Measurements from ENCODE around the gene CEP68.

Gene CEP68

DNA sequence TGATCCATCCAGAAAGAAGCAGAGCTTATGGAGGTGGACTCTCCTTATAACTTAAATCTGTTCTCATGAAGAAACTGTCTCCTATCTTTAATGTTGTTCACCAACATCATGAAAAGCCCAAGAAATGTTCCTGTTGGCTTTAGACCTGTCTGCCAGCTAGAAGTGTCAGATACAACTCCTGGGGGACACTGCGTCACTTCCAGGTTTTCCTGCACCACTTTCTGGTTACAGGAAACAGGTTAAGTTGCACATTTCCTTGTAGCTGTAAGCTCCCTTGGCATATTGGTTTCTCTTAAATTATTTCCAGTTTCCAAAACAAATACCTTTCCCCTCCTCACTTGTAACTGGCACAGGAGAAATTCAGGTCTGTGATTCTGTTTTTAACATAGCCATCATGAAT is 2.9 kb downstream of the CEP68 start:
- DNase-seq = no peak

GRCh38 chr2:65061146-65061909 is 5.1 kb downstream of the CEP68 start:
- no peak for DNase-seq

- DNase-seq = no peak
Measured at GRCh38 chr2:65061910-65062339, 5.7 kb downstream of the CEP68 start.

DNA sequence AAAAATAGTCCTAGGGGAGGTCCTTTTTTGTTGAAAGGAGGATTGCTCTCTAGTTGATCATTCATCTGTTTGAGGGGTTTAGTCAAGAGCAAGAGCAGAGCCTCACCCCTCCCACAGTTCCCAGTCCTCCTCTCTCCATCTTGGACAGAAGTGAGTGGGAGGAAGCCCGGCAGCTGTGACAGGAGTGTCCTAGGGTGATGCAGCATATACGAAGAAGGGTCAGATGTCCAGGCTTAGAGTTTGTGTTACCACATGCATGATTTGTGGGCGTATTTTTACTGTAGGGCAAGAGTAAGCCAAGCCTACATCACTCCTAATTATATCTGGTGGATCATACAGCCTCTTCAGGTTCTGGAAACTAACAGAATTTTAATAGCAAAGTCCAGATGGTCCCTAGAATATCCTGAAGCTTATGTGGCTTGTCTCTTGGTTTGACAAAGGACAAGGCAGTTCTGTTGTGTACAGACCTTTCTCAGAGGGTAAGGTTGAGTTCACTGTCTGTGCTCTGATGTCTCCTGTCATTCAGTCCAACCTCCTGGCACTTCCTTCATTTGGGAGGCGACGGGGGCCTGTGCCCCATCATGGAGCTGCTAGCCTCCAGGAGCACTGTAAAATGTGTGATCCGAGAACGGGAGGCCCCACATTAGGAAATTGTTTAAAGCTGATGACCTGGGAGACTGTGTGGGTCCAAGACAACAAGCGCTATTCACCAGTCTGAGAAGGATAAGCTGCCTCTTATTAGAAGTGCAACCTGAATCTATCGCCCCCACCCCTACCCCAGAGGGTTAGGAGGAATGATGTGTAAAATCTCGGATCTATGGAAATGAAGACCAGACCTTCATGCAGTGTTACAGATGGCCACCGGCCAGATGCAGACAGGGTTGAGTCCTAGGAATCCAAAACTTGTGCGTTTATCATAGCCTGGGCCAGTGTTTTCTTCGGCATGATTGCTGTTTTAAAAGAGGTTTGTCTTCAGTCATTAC is 6.9 kb downstream of the CEP68 start:
- DNase-seq = no peak

DNA sequence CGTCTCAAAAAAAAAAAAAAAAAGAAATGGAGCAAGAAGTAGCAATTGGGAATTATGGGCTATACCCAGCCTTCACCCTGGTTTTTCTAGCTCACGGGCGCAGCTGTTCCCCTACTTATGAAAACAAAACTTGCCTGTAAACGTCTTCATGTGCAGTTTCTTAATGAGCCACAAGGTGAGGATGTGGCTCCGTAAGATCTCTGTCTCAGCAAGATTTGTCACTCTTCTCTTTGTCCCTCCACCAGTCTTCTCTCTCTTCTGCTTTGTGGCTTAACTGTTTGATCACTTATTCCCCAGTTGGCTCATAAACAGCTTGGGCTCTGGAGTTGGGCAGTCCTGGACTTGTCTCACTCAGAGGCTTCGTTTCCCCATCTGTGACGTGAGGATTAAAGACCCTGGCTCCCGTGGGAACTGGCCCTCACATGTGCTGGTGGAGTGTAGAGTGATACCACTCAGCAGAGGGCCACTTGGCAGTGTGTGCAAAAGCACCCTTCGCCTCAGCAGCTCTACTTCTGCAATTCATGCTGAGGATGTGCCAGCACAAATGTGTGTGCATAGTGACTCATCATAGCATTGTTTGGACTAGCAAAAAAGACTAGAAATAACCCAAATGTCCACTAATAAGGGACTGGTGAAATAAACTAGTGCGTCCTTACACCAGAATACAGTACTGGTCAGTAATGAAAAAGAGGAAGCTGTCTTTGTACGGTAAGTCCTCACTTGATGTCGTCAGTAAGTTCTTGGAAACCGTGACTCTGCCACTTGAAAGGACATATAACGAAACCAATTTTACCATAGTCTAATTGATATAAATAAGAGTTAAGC is 8.7 kb downstream of the CEP68 start:
- no peak for DNase-seq

DNA sequence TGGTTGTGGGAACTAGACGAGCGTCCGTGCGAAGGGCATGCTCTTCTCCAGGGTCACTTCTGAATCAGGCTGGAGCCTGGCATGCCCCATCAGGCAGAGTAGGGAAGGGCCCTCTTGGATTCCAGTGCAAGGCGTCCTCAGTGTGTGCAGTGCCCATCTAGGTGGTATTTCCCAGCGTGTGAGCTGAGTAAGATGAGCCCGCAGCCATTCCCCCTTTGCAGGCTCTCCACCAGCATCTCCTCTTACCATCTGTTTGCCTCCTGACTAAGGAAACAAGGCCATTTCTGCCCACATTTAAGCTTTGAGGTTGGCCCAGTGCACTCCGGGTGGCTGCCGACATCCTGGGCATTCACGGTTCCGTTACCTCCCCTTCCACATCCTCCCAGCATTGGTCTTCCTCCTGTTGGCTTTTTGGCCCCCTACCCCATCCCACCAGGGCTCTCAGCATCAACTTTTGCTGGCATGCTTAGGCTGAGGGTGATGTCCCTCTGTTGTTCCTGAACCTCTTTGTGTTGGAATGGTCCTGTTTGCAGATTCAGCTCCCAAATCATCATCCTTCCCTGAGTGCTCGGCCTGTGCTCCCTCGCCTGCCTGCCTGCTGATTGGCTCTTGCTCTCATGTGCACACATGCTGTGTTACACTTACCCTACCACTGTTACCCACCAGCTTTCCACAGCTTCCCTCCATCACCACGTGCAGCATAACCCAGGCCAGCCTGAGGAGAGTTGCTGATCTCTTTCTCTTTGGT is 11.8 kb downstream of the CEP68 start:
- DNase-seq = no peak

DNA sequence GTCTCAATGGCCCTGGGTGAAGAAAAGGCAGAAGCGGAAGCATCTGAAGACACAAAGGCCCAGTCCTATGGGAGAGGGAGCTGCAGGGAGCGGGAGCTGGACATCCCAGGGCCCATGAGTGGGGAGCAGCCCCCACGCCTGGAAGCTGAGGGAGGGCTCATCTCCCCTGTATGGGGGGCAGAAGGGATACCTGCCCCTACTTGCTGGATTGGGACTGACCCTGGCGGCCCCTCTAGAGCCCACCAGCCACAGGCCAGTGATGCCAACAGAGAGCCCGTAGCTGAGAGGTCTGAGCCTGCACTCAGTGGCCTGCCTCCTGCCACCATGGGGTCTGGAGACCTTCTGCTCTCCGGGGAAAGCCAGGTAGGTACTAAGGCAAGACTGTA is 13.2 kb downstream of the CEP68 start:
- DNase-seq = no peak

DNA sequence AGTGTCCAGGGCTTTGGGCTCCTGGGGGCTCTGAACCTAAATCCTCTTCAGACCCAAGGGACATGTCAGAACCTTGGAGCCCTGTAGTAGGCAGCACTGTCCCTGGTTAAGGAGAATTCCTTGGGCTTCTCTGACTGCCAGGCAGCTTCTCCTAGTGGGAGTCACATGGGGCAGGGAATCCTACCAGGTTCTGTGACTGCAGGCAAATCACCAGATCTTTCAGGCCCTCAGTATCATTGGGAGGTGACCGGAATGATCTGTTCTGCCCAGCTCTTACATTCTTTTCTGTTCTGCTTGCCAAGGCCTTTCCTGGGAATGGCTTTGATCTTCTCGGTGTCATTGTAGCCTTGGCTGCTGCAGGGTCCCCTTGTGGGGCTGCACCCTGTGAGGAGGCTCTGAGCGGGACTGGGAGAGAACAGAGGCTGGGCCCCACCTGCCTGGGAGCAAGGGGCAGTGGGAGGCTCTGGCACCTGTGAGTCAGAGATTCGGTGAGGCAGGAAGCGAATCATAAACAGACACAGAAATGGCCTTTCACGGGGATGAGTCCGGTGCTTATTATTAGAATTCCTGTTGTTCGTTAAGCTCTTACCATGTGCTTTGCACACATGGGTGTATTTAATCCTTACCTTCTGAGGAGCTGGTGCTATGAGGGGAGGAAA is 14.1 kb downstream of the CEP68 start:
- no peak for DNase-seq

- no peak for DNase-seq
Measured at GRCh38 chr2:65070856-65071255, 14.6 kb downstream of the CEP68 start.

DNA sequence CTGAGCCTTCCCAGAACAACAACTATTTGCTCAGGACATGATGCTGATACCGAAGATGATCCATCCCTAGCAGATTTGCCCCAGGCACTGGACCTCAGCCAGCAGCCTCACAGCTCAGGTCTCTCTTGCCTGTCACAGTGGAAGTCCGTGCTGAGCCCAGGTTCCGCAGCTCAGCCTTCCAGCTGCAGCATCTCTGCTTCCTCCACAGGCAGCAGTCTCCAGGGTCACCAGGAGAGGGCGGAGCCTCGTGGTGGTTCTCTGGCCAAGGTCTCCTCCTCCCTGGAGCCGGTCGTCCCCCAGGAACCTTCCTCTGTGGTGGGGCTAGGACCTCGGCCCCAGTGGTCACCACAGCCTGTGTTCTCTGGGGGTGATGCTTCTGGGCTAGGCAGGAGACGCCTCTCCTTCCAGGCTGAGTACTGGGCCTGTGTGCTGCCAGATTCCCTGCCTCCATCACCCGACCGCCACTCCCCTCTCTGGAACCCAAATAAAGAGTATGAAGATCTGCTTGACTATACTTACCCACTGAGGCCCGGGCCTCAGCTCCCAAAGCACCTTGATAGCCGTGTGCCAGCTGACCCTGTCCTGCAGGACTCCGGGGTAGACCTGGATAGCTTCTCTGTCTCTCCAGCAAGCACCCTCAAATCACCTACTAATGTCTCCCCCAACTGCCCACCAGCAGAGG is 15.4 kb downstream of the CEP68 start:
- no peak for DNase-seq

- DNase-seq = no peak
Measured at GRCh38 chr2:65072181-65072970, 16.2 kb downstream of the CEP68 start.

DNA sequence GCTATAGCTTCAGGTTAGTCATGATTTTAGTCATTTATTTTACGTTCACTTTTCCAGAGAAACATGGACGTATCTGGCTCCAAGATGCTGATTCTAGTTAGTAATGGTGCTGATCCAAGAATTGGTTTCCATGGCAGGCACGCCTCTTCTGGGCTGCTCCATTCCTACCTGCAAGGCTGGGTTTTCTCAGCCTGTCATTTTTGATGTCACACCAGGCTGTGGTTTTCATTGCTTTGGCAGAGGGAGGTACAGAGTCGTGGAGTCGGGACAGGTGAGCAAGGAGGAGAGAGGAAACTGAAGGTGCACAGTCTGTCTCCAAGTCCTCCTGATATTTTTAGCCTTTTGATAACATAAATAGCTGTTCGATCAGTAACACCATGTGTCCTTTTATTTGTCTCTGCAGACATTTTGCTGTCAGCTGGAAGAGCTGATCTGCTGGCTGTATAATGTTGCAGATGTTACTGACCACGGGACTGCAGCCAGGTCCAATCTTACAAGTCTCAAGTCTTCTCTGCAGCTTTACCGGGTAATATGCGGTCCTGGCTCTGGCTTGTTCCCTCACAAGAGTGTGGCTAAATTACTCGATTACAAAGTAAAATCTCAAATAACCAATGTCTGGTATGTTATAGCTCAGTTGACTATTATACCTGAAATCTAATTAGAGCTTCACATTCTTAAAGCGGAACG is 17.8 kb downstream of the CEP68 start:
- DNase-seq = no peak

DNA sequence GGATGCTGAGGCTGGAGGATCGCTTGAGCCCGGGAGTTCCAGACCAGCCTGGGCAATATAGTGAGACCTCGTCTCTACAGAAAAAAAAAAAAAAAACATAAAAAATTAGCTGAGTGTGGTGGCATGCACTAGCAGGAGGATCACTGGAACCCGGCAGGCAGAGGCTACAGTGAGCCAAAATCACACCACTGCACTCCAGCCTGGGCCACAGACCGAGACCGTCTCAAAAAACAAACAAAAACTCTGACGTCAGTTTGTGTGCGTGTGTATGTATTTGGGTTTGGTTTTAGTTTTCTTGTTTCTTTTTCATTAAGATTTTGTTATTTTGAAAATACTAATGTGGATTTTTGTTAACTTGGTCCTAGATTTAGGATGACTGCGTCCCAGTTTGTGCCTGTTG is 19.0 kb downstream of the CEP68 start:
- no peak for DNase-seq

DNA sequence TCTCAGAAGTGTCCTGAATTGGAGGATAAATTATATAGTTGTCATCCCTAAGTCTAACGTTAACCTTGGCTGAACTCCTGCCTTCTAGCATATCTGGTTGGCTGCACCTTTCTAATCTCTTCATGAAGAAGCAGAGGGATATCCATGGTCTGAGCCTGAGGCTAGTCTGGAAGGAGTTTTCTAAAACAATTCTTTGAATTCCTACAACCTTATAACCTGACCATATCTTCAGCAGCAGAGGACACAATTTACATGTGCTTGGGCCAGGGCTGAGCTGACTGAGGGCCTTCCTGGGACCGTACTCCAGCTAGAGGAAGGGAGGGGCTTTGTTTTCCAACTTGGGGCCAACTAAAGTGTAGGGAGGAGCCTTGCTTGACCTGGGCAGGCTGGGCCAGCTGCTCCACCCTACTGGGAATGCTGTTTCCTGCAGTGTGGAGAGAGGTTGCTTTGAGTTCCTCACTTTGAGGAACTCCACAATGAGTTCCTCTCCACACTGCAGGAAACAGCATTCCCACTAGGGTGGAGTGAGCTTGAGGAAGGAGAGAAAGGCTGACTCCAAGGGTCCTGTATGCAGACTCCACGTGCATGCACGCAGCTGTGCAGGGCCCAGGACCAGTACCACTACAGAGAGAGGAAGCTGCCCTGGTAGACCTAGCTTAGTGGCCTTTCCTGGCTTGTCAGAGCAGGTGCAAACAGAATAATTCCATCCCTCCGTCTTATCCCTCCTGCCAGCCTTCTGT is 19.6 kb downstream of the CEP68 start:
- DNase-seq = no peak

GRCh38 chr2:65076345-65076710 is 20.1 kb downstream of the CEP68 start:
- DNase-seq = no peak

- no peak for DNase-seq
Measured at GRCh38 chr2:65077898-65078297, 21.7 kb downstream of the CEP68 start.

DNA sequence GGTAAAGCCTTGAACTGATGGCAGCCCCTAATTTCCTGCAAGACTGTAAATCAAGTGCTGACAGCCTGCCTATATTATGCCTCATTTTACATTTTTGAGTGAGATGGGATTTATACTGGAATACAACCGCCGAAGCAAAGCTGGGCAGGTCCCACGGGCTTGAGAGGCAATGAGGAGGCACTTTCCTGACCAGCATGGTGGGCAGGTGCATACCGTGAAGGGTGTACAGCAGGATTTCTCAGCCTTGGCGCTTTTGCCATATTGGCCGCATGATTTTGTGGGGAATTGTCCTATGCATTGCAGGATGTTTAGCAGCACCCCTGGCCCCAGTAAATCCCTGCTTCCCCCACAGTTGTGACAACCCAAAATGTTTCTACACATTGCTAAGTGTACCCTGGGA is 22.8 kb downstream of the CEP68 start:
- no peak for DNase-seq

GRCh38 chr2:65081232-65081685 is 25.0 kb downstream of the CEP68 start:
- no peak for DNase-seq

GRCh38 chr2:65085148-65085547 is 28.9 kb downstream of the CEP68 start:
- no peak for DNase-seq

Measured in NK-92 treated with Interleukin-12 subunit alpha and Interleukin-12 subunit beta, amount 100 ng/mL, for 24 hours (cell line).